Adrenal gland (tissue), 5 donors: Measurements from ENCODE around the gene GABRR3.

Experiments
- CTCF ChIP-seq, 6 experiments: fragments of 450-650 bp in 4 of 6; fragments of 200-600 bp in 2 of 6; sonication (generic) in 1 of 6; IDR thresholded peaks; 1 replicate in 5 of 6; 2 replicates in 1 of 6; pipeline versions ENCODE4 v1.5.1 to v1.8.0; 2016 to 2021; ENCODE audit warnings: antibody characterized with exemption in 6 of 6, mild to moderate bottlenecking in 2 of 6, moderate library complexity in 1 of 6
- POLR2A ChIP-seq, 2 donors: fragments of 450-650 bp; IDR thresholded peaks; one replicate each; pipeline ENCODE4 v1.6.1; 2017; ENCODE audit warnings: antibody characterized with exemption in 2 of 2, mild to moderate bottlenecking in 2 of 2, moderate library complexity in 1 of 2
- donor health status: DM: no; HTN: no; CAD: no.

GRCh38 chr3:97948351-97949109 is 86.6 kb downstream of the GABRR3 start:
- TF ChIP-seq CTCF (IDR thresholded peaks at IDR 0.05) (no peak), POLR2A (IDR thresholded peaks at IDR 0.05) (no peak)
